DMS153 treated with DMSO at 0.1 percent for 48 hours (cell line): ENCODE measurements around the gene PREB.

Source experiments
- DNase-seq: peaks from one replicate; lab custom pipeline; 2025; ENCODE audit not compliant: unreplicated experiment; lab: John Stamatoyannopoulos, UW

PREB gene

DNA sequence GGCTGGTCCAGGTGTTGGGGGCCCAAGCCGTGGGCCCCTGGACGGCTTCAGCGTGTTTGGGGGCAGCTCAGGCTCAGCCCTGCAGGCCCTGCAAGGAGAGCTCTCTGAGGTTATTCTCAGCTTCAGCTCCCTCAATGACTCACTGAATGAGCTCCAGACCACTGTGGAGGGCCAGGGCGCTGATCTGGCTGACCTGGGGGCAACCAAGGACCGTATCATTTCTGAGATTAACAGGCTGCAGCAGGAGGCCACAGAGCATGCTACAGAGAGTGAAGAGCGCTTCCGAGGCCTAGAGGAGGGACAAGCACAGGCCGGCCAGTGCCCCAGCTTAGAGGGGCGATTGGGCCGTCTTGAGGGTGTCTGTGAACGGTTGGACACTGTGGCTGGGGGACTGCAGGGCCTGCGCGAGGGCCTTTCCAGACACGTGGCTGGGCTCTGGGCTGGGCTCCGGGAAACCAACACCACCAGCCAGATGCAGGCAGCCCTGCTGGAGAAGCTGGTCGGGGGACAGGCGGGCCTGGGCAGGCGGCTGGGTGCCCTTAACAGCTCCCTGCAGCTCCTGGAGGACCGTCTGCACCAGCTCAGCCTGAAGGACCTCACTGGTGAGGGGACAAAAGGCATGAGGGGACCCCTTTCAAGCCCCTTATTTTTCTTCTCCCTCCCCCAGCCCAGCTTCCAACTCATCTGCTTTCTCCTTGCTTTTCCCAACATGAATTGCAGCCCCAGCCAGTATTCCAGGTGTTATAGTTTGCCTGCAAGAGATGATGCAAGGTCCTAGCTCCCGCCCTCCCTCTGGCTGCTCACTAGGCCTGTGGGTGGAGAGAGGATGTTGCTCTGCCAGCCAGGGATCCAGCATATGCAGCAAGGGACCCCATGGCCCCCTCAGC, 50.8 kb downstream of the PREB start:
- no peak for DNase-seq

DNA sequence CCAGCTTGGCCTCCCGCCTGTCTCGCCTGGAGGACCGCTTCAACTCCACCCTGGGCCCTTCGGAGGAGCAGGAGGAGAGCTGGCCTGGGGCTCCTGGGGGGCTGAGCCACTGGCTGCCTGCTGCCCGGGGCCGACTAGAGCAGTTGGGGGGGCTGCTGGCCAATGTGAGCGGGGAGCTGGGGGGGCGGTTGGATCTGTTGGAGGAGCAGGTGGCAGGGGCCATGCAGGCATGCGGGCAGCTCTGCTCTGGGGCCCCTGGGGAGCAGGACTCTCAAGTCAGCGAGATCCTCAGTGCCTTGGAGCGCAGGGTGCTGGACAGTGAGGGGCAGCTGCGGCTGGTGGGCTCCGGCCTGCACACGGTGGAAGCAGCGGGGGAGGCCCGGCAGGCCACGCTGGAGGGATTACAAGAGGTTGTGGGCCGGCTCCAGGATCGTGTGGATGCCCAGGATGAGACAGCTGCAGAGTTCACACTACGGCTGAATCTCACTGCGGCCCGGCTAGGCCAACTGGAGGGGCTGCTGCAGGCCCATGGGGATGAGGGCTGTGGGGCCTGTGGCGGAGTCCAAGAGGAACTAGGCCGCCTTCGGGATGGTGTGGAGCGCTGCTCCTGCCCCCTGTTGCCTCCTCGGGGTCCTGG, 51.5 kb downstream of the PREB start:
- no peak for DNase-seq

DNA sequence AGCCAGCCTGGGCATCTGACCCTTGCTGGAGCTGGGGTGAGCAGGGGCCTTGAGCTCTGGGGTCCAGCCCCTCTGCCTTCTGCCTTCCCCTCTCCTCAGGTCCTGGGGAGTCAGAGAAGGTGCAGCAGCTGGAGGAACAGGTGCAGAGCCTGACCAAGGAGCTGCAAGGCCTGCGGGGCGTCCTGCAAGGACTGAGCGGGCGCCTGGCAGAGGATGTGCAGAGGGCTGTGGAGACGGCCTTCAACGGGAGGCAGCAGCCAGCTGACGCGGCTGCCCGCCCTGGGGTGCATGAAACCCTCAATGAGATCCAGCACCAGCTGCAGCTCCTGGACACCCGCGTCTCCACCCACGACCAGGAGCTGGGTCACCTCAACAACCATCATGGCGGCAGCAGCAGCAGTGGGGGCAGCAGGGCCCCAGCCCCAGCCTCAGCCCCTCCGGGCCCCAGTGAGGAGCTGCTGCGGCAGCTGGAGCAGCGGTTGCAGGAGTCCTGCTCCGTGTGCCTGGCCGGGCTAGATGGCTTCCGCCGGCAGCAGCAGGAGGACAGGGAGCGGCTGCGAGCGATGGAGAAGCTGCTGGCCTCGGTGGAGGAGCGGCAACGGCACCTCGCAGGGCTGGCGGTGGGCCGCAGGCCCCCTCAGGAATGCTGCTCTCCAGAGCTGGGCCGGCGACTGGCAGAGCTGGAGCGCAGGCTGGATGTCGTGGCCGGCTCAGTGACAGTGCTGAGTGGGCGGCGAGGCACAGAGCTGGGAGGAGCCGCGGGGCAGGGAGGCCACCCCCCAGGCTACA, 52.3 kb downstream of the PREB start:
- no peak for DNase-seq
